Keratinocyte (primary cell): ENCODE results near the gene ZNF236. TPM values are rescaled to one million over a fixed set of nuclear protein-coding genes. Genes with fewer than 3 reads are reported as not detected.

Experiments used
- DNase-seq: peaks from one replicate; pipeline ENCODE4 v3.0.0-alpha.2; 2011; ENCODE audit warnings: low read depth, missing footprints, low spot score
- FAIRE-seq: peaks from 2 replicates; lab custom pipeline; 2011; peaks lifted over from hg19 to GRCh38; lab: Jason Lieb, UNC
- H2AFZ ChIP-seq: 2 replicates; pipeline ENCODE4 v1.6.0; 2012; ENCODE audit warnings: low read length, control low read depth, inconsistent platforms; ENCODE audit not compliant: control insufficient read depth
- H3K27ac ChIP-seq: 2 replicates; pipeline ENCODE4 v1.5.1; 2011; ENCODE audit warnings: low read length; ENCODE audit not compliant: control insufficient read depth, insufficient read depth
- H3K27me3 ChIP-seq: 3 replicates; pipeline ENCODE4 v1.6.0; 2011; ENCODE audit warnings: low read length; ENCODE audit not compliant: control insufficient read depth, insufficient read depth; ENCODE audit errors: extremely low read depth
- H3K36me3 ChIP-seq, 2 experiments: 2 replicates in 1 of 2; 3 replicates in 1 of 2; pipeline ENCODE4 v1.5.1; 2011; ENCODE audit warnings: low read length in 2 of 2, mild to moderate bottlenecking in 1 of 2; ENCODE audit not compliant: control insufficient read depth in 2 of 2, insufficient read depth in 2 of 2; ENCODE audit errors: extremely low read depth in 1 of 2
- H3K4me1 ChIP-seq: 3 replicates; pipeline ENCODE4 v1.5.1; 2011; ENCODE audit warnings: low read length; ENCODE audit not compliant: control insufficient read depth, insufficient read depth; ENCODE audit errors: extremely low read depth
- H3K4me2 ChIP-seq: 3 replicates; pipeline ENCODE4 v1.6.0; 2011; ENCODE audit warnings: low read depth, low read length; ENCODE audit not compliant: control insufficient read depth, insufficient read depth; ENCODE audit errors: extremely low read depth
- H3K4me3 ChIP-seq, 3 experiments: fragments of 200-600 bp in 1 of 3; sonication (generic) in 1 of 3; 2 replicates in 2 of 3; 3 replicates in 1 of 3; pipeline ENCODE4 v1.5.1; 2011 to 2016; ENCODE audit warnings: low read length in 3 of 3, mild to moderate bottlenecking in 3 of 3, control low read depth in 2 of 3, inconsistent platforms in 1 of 3, low read depth in 1 of 3, mixed read lengths in 1 of 3, mixed run types in 1 of 3, moderate library complexity in 1 of 3; ENCODE audit not compliant: control insufficient read depth in 2 of 3, insufficient read depth in 2 of 3; ENCODE audit errors: extremely low read depth in 1 of 3
- H3K79me2 ChIP-seq: 2 replicates; pipeline ENCODE4 v1.6.0; 2012; ENCODE audit warnings: low read length; ENCODE audit not compliant: control insufficient read depth, insufficient read depth
- H3K9ac ChIP-seq: 3 replicates; pipeline ENCODE4 v1.6.0; 2011; ENCODE audit warnings: low read length; ENCODE audit not compliant: control insufficient read depth, insufficient read depth; ENCODE audit errors: extremely low read depth
- H3K9me1 ChIP-seq: 3 replicates; pipeline ENCODE4 v1.6.0; 2011; ENCODE audit warnings: low read length; ENCODE audit not compliant: control insufficient read depth, insufficient read depth; ENCODE audit errors: extremely low read depth
- H3K9me3 ChIP-seq: 2 replicates; pipeline ENCODE4 v1.5.1; 2012; ENCODE audit warnings: low read depth, low read length; ENCODE audit not compliant: control insufficient read depth
- H4K20me1 ChIP-seq: 3 replicates; pipeline ENCODE4 v1.6.0; 2011; ENCODE audit warnings: low read length; ENCODE audit not compliant: control insufficient read depth, insufficient read depth; ENCODE audit errors: extremely low read depth
- EZH2 ChIP-seq: IDR thresholded peaks from one replicate; pipeline ENCODE4 v1.6.1; 2012; ENCODE audit warnings: inconsistent platforms, mild to moderate bottlenecking, low read length, moderate library complexity
- dilution Hi-C: fragments of 300-500 bp; cut with MboI; formaldehyde crosslinking; loops from one replicate; pipeline ENCODE4 v1.7.0; 2020; ENCODE audit warnings: low sequenced_read_pairs; ENCODE audit not compliant: extremely low pct_ligation_motif_present
- polyA plus RNA-seq, 5 experiments: library from polyadenylated mRNA; depleted of rRNA in 3 of 5; stranded (reverse) in 3 of 5; stranded (forward) in 1 of 5; unstranded in 1 of 5; fragments of >200 nt; gene quantifications; 1 replicate in 1 of 5; 2 replicates in 3 of 5; 3 replicates in 1 of 5; pipeline versions ENCODE4 v1.2.1 to v1.2.3, GENCODE V29; 2011 to 2012; ENCODE audit warnings: missing spikeins in 2 of 5, low read depth in 1 of 5, low replicate concordance in 1 of 5
- TF ChIP-seq, protein P1 (sequence below), 3 experiments: IDR thresholded peaks in 1 of 3; conservative IDR thresholded peaks in 1 of 3; optimal IDR thresholded peaks in 1 of 3; 2 replicates in 2 of 3; 3 replicates in 1 of 3; pipeline versions ENCODE3 to v1.5.1; 2011; ENCODE audit warnings: low read length in 3 of 3, mild to moderate bottlenecking in 3 of 3, moderate library complexity in 2 of 3, control low read depth in 1 of 3, inconsistent platforms in 1 of 3; ENCODE audit not compliant: insufficient read depth in 2 of 3; ENCODE audit errors: extremely low read depth in 1 of 3

The ZNF236 gene
- polyA plus RNA-seq, 1 donor (not counting 4 experiments of a cell fraction or from before 2014, with no cell fraction given) = 4.5 TPM

- no peak for DNase-seq
- H3K27ac ChIP-seq = no peak overlapping the region
- H3K36me3 ChIP-seq = peaks cover 7 to 14% of the 10 kb centered on the region in 2 experiments
Observed at GRCh38 chr18:77007251-77007650, 184.9 kb downstream of the ZNF236 start.

DNA sequence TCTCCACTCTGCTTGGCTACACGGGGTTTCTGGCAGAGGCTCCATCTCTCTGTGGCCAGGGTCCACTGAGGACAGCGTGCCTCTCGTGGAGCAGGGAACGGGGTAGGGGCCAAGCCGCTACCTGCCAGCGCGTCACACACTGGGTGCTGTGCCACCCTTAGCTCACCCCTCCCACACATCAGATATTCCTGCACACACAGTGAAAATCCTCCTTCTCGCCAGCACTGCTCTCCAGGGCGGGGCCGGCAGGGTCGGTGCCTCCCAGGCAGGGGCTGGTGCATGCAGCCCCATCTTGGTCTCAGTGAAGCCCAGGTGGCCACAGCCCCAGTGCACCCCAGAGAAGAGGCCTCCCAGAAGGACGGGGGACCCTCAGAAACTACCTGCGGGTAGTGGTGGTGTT, 185.6 kb downstream of the ZNF236 start:
- no peak overlapping the region for H2AFZ ChIP-seq
- H3K36me3 ChIP-seq = peaks cover 7 to 18% of the 10 kb centered on the region in 2 experiments
- peaks cover 8% of the 10 kb centered on the region for H3K4me1 ChIP-seq
- TF ChIP-seq EZH2 = no peak
- TF ChIP-seq, protein P1, sequence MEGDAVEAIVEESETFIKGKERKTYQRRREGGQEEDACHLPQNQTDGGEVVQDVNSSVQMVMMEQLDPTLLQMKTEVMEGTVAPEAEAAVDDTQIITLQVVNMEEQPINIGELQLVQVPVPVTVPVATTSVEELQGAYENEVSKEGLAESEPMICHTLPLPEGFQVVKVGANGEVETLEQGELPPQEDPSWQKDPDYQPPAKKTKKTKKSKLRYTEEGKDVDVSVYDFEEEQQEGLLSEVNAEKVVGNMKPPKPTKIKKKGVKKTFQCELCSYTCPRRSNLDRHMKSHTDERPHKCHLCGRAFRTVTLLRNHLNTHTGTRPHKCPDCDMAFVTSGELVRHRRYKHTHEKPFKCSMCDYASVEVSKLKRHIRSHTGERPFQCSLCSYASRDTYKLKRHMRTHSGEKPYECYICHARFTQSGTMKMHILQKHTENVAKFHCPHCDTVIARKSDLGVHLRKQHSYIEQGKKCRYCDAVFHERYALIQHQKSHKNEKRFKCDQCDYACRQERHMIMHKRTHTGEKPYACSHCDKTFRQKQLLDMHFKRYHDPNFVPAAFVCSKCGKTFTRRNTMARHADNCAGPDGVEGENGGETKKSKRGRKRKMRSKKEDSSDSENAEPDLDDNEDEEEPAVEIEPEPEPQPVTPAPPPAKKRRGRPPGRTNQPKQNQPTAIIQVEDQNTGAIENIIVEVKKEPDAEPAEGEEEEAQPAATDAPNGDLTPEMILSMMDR (optimal IDR thresholded peaks at IDR 0.05 in 1 of 3, IDR thresholded peaks at IDR 0.05 in 1 of 3, conservative IDR thresholded peaks at IDR 0.05 in 1 of 3; ENCODE audit: extremely low read depth in 1 of 3, insufficient read depth in 2 of 3, low read length in 3 of 3) = no peak
- no peak overlapping the region for H3K4me2 ChIP-seq
- dilution Hi-C loops = no loop called here
- no peak overlapping the region for H3K27ac ChIP-seq
- no peaks in the 10 kb centered on the region for H3K9me3 ChIP-seq
- H4K20me1 ChIP-seq = peaks cover 8% of the 10 kb centered on the region
- FAIRE-seq (no peak), DNase-seq (no peak)
- peaks cover 7% of the 10 kb centered on the region for H3K79me2 ChIP-seq
- no peak overlapping the region for H3K9ac ChIP-seq
- no peaks in the 10 kb centered on the region for H3K27me3 ChIP-seq
- peaks cover 7% of the 10 kb centered on the region for H3K9me1 ChIP-seq
- no peak overlapping the region for H3K4me3 ChIP-seq

More at GRCh38 chr18:77007251-77007650, 184.9 kb downstream of the ZNF236 start:
- Histone ChIP-seq H3K79me2 (peaks cover 6% of the 10 kb centered on the region), H3K9me3 (no peaks in the 10 kb centered on the region), H3K4me2 (no peak overlapping the region), H4K20me1 (peaks cover under 1% of the 10 kb centered on the region), H3K27me3 (no peaks in the 10 kb centered on the region), H2AFZ (no peak overlapping the region), H3K9ac (no peak overlapping the region), H3K4me1 (peaks cover under 1% of the 10 kb centered on the region), H3K9me1 (peaks cover 2% of the 10 kb centered on the region), H3K4me3 (no peak overlapping the region)
- no peak for FAIRE-seq
- TF ChIP-seq, protein P1 (optimal IDR thresholded peaks at IDR 0.05 in 1 of 3, IDR thresholded peaks at IDR 0.05 in 1 of 3, conservative IDR thresholded peaks at IDR 0.05 in 1 of 3; ENCODE audit: extremely low read depth in 1 of 3, insufficient read depth in 2 of 3, low read length in 3 of 3) = no peak
- TF ChIP-seq EZH2 = no peak
- dilution Hi-C loops = no loop called here
